ENCODE data around the gene HOXA6. TPM values are rescaled to one million over a fixed set of nuclear protein-coding genes. Genes with fewer than 3 reads are reported as not detected.

HOXA6 gene
- total and polyA plus RNA-seq, 2 donors (not counting 1 experiment from before 2014, with no cell fraction given), result 0.18 to 0.49 TPM

- no peak overlapping the region for H3K4me3 Mint-ChIP-seq
- CTCF ChIA-PET, result interaction anchor here (1.5 kb wide), 1 partner anchor 32 kb away, joined by 6 read pairs; no protein-coding TSS in a partner anchor
- no peak overlapping the region for H2AFZ ChIP-seq (ENCODE audit: insufficient read depth, low read depth, low read length, poor library complexity, severe bottlenecking)
- ATAC-seq (ENCODE audit: low read depth) (no peak), DNase-seq (peak; percentile 37)
- H3K36me3 ChIP-seq (replicated peaks in 1 of 2; ENCODE audit: control extremely low read depth in 1 of 2, control insufficient read depth in 1 of 2, extremely low read depth in 1 of 2, insufficient read depth in 2 of 2, low read length in 1 of 2), result no peaks in the 10 kb centered on the region
- no peak overlapping the region for H3K4me3 ChIP-seq (ENCODE audit: control extremely low read depth in 1 of 5, extremely low read depth in 1 of 5, insufficient read depth in 1 of 5, low read depth in 2 of 5, low read length in 4 of 5)
- no peak overlapping the region for H3K4me2 ChIP-seq (replicated peaks; ENCODE audit: low read depth, low read length, poor library complexity, severe bottlenecking)
- peaks cover 33 to 56% of the 10 kb centered on the region in 2 donors for H3K4me1 ChIP-seq (ENCODE audit: control insufficient read depth in 2 of 2, insufficient read depth in 2 of 2, low read length in 2 of 2)
- POLR2A ChIA-PET, result no interaction called here
- no peaks in the 10 kb centered on the region for H3K9me3 Mint-ChIP-seq (ENCODE audit: insufficient read depth)
- H3K27me3 ChIP-seq (replicated peaks in 1 of 4; ENCODE audit: control extremely low read depth in 1 of 4, control insufficient read depth in 3 of 4, insufficient read depth in 4 of 4, low read length in 3 of 4), result peaks cover 0 to 98% (median 84%) of the 10 kb centered on the region in 4 experiments
- TF ChIP-seq EZH2 (IDR thresholded peaks at IDR 0.05; ENCODE audit: borderline replicate concordance, insufficient read depth, low read depth, low read length, poor library complexity, severe bottlenecking) (peak; percentile 89), CTCF (IDR thresholded peaks at IDR 0.05) (no peak)
- intact Hi-C loops (cut with micrococcal nuclease), result loop anchor here (10.0 kb wide), 2 partner anchors 892 to 972 kb away; no protein-coding TSS in a partner anchor
- no peak overlapping the region for H3K27ac ChIP-seq (ENCODE audit: low read length in 2 of 2)
- peaks cover 20% of the 10 kb centered on the region for H3K4me1 Mint-ChIP-seq
- no peak overlapping the region for H3K9ac ChIP-seq (ENCODE audit: low read length)
- WGBS (ENCODE audit: insufficient coverage), result 9% methylated on average over 39 of the region's 50 CpGs
- peaks cover 0 to 81% (median 18%) of the 10 kb centered on the region in 3 donors for H3K9me3 ChIP-seq (ENCODE audit: control extremely low read depth in 1 of 3, control insufficient read depth in 2 of 3, insufficient read depth in 1 of 3, low read length in 2 of 3)
- H3K27ac Mint-ChIP-seq, result peak overlapping the region; percentile 84
- no peaks in the 10 kb centered on the region for H3K79me2 ChIP-seq (ENCODE audit: control insufficient read depth, insufficient read depth, low read length)
- H3K27me3 Mint-ChIP-seq, result peaks cover 64% of the 10 kb centered on the region
- H4K20me1 ChIP-seq (ENCODE audit: control insufficient read depth, insufficient read depth, low read length, poor library complexity, severe bottlenecking), result peaks cover 10% of the 10 kb centered on the region
Observed at GRCh38 chr7:27166531-27167505, 19.2 kb upstream of the HOXA6 start.

All from B cell (primary cell).